OCI-M1 (cell line): ENCODE data around the gene PDE6B.
A peak's percentile ranks its signal among the peaks of the same experiment; 100 is the strongest.

Source experiments
- DNase-seq: peaks from one replicate; lab custom pipeline; 2025; lab: John Stamatoyannopoulos, UW

PDE6B gene

GRCh38 chr4:600850-601515 lies 24.4 kb upstream of the PDE6B start:
- DNase-seq: no peak

- no peak for DNase-seq
These were observed 23.5 kb upstream of the PDE6B start for GRCh38 chr4:601612-602558.

GRCh38 chr4:602559-602942 lies 22.8 kb upstream of the PDE6B start:
- DNase-seq: peak; percentile 59

- DNase-seq: peak; percentile 35
These were observed 21.2 kb upstream of the PDE6B start for GRCh38 chr4:604131-604530.

GRCh38 chr4:605702-606425 lies 19.5 kb upstream of the PDE6B start:
- DNase-seq: no peak

GRCh38 chr4:608236-608635 lies 17.1 kb upstream of the PDE6B start:
- DNase-seq: no peak

GRCh38 chr4:609400-610050 lies 15.8 kb upstream of the PDE6B start:
- no peak for DNase-seq

GRCh38 chr4:610411-611261 lies 14.7 kb upstream of the PDE6B start:
- DNase-seq: no peak

GRCh38 chr4:612052-612748 lies 13.2 kb upstream of the PDE6B start:
- no peak for DNase-seq

- no peak for DNase-seq
These were observed 12.6 kb upstream of the PDE6B start for GRCh38 chr4:612749-613125.

- DNase-seq: no peak
These were observed 12.2 kb upstream of the PDE6B start for GRCh38 chr4:613126-613525.

GRCh38 chr4:616091-616490 lies 9.3 kb upstream of the PDE6B start:
- no peak for DNase-seq

- DNase-seq: no peak
These were observed 8.3 kb upstream of the PDE6B start for GRCh38 chr4:616911-617643.

- no peak for DNase-seq
These were observed 7.4 kb upstream of the PDE6B start for GRCh38 chr4:617644-618641.

- no peak for DNase-seq
These were observed 5.2 kb upstream of the PDE6B start for GRCh38 chr4:620201-620600.

- no peak for DNase-seq
These were observed 4.5 kb upstream of the PDE6B start for GRCh38 chr4:620851-621261.

GRCh38 chr4:621296-622070 lies 3.9 kb upstream of the PDE6B start:
- DNase-seq: no peak
